GM23338 (cell line): ENCODE results near the gene CFTR. TPM values are rescaled to one million over a fixed set of nuclear protein-coding genes. Genes with fewer than 3 reads are reported as not detected.

Source experiments
- ATAC-seq: fragments of 200-7000 bp; cut with Tn5 transposase; 3 replicates; pipeline ENCODE4 v1.9.1; 2020
- DNase-seq: peaks from one replicate; pipeline ENCODE4 v3.0.0-alpha.2; 2015; ENCODE audit warnings: low spot score
- H2AFZ ChIP-seq: fragments of 200-600 bp; sonication (generic); 2 replicates; pipeline ENCODE4 v1.8.0; 2016; ENCODE audit warnings: antibody characterized with exemption, mild to moderate bottlenecking, moderate library complexity
- H3F3A ChIP-seq: fragments of 200-600 bp; sonication (generic); replicated peaks from 2 replicates; pipeline ENCODE4 v1.8.0; 2017; ENCODE audit warnings: antibody characterized with exemption, mixed run types, low read depth
- H3K27ac ChIP-seq: fragments of 200-600 bp; sonication (generic); 2 replicates; pipeline ENCODE4 v1.6.1; 2016; ENCODE audit warnings: low read depth
- H3K27me3 ChIP-seq: fragments of 200-600 bp; sonication (generic); 2 replicates; pipeline ENCODE4 v1.8.0; 2016; ENCODE audit warnings: mild to moderate bottlenecking, mixed run types, moderate library complexity; ENCODE audit not compliant: insufficient read depth
- H3K36me3 ChIP-seq: fragments of 200-600 bp; sonication (generic); 2 replicates; pipeline ENCODE4 v1.8.0; 2016; ENCODE audit warnings: mild to moderate bottlenecking; ENCODE audit not compliant: insufficient read depth
- H3K4me1 ChIP-seq: fragments of 200-600 bp; sonication (generic); 2 replicates; pipeline ENCODE4 v1.8.0; 2016; ENCODE audit warnings: mild to moderate bottlenecking, moderate library complexity; ENCODE audit not compliant: insufficient read depth
- H3K4me2 ChIP-seq: fragments of 200-600 bp; sonication (generic); 2 replicates; pipeline ENCODE4 v1.7.1; 2017; ENCODE audit warnings: mixed run types
- H3K4me3 ChIP-seq: fragments of 200-600 bp; sonication (generic); 2 replicates; pipeline ENCODE4 v1.6.1; 2016; ENCODE audit warnings: mixed run types
- H3K79me2 ChIP-seq: fragments of 200-600 bp; sonication (generic); replicated peaks from 2 replicates; pipeline ENCODE4 v1.8.0; 2017; ENCODE audit warnings: mild to moderate bottlenecking; ENCODE audit not compliant: insufficient read depth
- H3K9me2 ChIP-seq: fragments of 200-600 bp; sonication (generic); 2 replicates; pipeline ENCODE4 v1.8.0; 2017; ENCODE audit not compliant: insufficient read depth
- H4K20me1 ChIP-seq: fragments of 200-600 bp; sonication (generic); replicated peaks from 2 replicates; pipeline ENCODE4 v1.8.0; 2017; ENCODE audit warnings: mild to moderate bottlenecking; ENCODE audit not compliant: insufficient read depth
- H3K27ac Mint-ChIP-seq: 2 replicates; pipeline ENCODE4 v1.8.0; 2020; ENCODE audit warnings: inconsistent platforms, mild to moderate bottlenecking, moderate library complexity, mixed read lengths
- H3K27me3 Mint-ChIP-seq: 3 replicates; pipeline ENCODE4 v1.8.0; 2022; ENCODE audit warnings: low read depth, mild to moderate bottlenecking, moderate library complexity, mixed read lengths, inconsistent platforms; ENCODE audit not compliant: insufficient read depth, poor library complexity
- H3K36me3 Mint-ChIP-seq: 3 replicates; pipeline ENCODE4 v1.8.0; 2021; ENCODE audit warnings: low read depth, mild to moderate bottlenecking, inconsistent platforms, moderate library complexity, mixed read lengths
- H3K4me1 Mint-ChIP-seq: 3 replicates; pipeline ENCODE4 v1.8.0; 2020; ENCODE audit warnings: mild to moderate bottlenecking, inconsistent platforms, mixed read lengths
- H3K4me3 Mint-ChIP-seq: 3 replicates; pipeline ENCODE4 v1.8.0; 2021; ENCODE audit warnings: moderate library complexity, mild to moderate bottlenecking, inconsistent platforms, mixed read lengths
- H3K9me3 Mint-ChIP-seq: 3 replicates; pipeline ENCODE4 v1.8.0; 2020; ENCODE audit warnings: moderate library complexity, mild to moderate bottlenecking, inconsistent platforms, mixed read lengths
- CREB1 ChIP-seq: fragments of 250-450 bp; sonication (Bioruptor Pico); IDR thresholded peaks from 2 replicates; pipeline ENCODE4 v1.5.0; 2020; ENCODE audit warnings: low read depth, mild to moderate bottlenecking, moderate library complexity
- EZH2phosphoT487 ChIP-seq: fragments of 200-600 bp; sonication (generic); IDR thresholded peaks from one replicate; pipeline ENCODE4 v1.8.1; 2018; ENCODE audit warnings: antibody characterized with exemption; ENCODE audit not compliant: unreplicated experiment
- POLR2AphosphoS5 ChIP-seq: IDR thresholded peaks from 2 replicates; pipeline ENCODE4 v1.6.1; 2016; ENCODE audit warnings: antibody characterized with exemption, low read depth
- ZNF114 ChIP-seq: fragments of 250-450 bp; sonication (Bioruptor Pico); IDR thresholded peaks from 2 replicates; pipeline ENCODE4 v1.5.0; 2020; ENCODE audit warnings: mild to moderate bottlenecking, moderate library complexity
- ZNF331 ChIP-seq: fragments of 250-450 bp; sonication (Bioruptor Pico); IDR thresholded peaks from 2 replicates; pipeline ENCODE4 v1.5.0; 2020; ENCODE audit warnings: low read depth, mild to moderate bottlenecking, moderate library complexity
- polyA plus RNA-seq: library from polyadenylated mRNA; unstranded; fragments of >200 nt; fragmentation: Nextera tagmentation; extraction: Ambion mirVana; gene quantifications from 2 replicates; pipeline ENCODE4 v1.2.1, GENCODE V29; 2016
- total RNA-seq: library from RNA; depleted of rRNA; stranded (reverse); fragments of >200 nt; shearing (Covaris generic); gene quantifications from 2 replicates; pipeline ENCODE4 v1.2.3, GENCODE V29; 2014
- TF ChIP-seq, protein P1 (sequence below), 2 experiments: fragments of 200-600 bp in 1 of 2; sonication (generic) in 1 of 2; conservative IDR thresholded peaks; 2 replicates each; pipeline versions ENCODE4 v1.5.1 to v1.6.1; 2016 to 2017; ENCODE audit warnings: antibody characterized with exemption in 2 of 2, low read depth in 2 of 2, mild to moderate bottlenecking in 2 of 2, moderate library complexity in 1 of 2
- TF ChIP-seq, protein P2 (sequence below): IDR thresholded peaks from 2 replicates; pipeline ENCODE4 v1.6.1; 2016; ENCODE audit warnings: antibody characterized with exemption
- TF ChIP-seq, protein P3 (sequence below): fragments of 250-450 bp; sonication (Bioruptor Pico); IDR thresholded peaks from 2 replicates; pipeline ENCODE4 v1.5.0; 2020; ENCODE audit warnings: mild to moderate bottlenecking, moderate library complexity

CFTR gene
- total and polyA plus RNA-seq, 2 experiments from 2014 or later, result 0.45 to 1.2 TPM

DNA sequence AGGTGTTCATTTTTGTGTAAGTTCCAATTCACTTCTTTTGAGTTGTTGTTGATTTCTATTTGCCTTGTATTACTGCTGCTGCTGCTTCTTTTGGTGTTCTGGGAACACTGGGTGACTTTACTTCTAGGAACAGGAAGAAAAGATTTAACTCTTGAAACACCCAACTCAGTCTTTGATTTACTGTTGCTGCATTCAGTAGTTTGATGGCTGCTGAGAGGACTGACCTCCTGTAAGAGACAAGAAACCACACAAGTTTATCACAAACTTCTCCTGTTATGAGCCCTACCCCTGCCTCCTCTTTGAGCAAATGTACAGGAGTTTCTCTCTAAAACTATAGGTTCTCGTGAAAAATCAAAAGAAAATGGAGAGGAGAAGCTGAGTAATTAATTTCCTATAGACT lies 231.7 kb downstream of the CFTR start (continued):
- no peak for TF ChIP-seq ZNF331 (CRISPR knock-in tag)
- TF ChIP-seq POLR2AphosphoS5, result no peak

DNA sequence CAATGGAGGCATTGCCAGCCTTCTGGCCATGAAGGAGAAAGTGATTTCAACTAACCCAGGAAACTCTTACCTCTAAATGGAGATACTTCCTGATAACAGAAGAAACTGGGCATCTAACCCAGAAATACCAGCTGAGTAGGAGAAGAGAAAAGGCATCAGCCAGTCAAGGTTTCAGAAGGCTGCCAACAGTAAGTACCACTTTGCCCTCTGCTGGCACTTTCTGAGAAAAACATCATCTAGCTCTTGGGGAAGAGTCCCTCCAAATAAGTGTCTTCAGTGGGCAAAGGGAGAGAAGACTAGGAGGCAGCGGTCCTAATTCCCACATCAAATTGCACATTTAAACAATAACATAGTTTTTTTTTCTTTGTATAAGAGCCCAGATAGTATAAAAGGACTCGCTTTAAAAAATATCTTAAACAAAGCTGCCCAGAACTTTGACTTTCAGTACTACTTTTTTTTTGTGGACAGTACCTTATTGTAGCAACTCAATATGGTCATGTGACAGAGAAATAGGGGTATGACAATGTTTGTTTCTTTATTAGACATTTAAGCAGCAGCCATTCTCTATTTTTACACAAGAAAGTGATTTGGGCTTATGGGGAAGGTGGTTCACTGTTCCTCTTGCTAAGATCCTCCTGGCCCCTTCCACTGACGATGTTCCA lies 236.1 kb downstream of the CFTR start:
- Mint-ChIP-seq H3K27ac (peak overlapping the region; percentile 21; the same call in 1 of the 2 replicates), H3K27me3 (no peaks in the 10 kb centered on the region), H3K9me3 (no peaks in the 10 kb centered on the region), H3K36me3 (peaks cover 49% of the 10 kb centered on the region), H3K4me3 (no peak overlapping the region), H3K4me1 (no peaks in the 10 kb centered on the region)
- Histone ChIP-seq H3K27me3 (no peaks in the 10 kb centered on the region), H3K9me2 (no peaks in the 10 kb centered on the region), H3K4me3 (no peak overlapping the region), H3K79me2 (no peaks in the 10 kb centered on the region), H3K36me3 (no peaks in the 10 kb centered on the region), H3F3A (no peaks in the 10 kb centered on the region), H3K27ac (no peak overlapping the region), H3K4me2 (no peak overlapping the region), H3K4me1 (no peaks in the 10 kb centered on the region), H4K20me1 (no peaks in the 10 kb centered on the region), H2AFZ (no peak overlapping the region)
- DNase-seq, result peak; percentile 84
- peak; percentile 91 for ATAC-seq
- TF ChIP-seq, protein P1, sequence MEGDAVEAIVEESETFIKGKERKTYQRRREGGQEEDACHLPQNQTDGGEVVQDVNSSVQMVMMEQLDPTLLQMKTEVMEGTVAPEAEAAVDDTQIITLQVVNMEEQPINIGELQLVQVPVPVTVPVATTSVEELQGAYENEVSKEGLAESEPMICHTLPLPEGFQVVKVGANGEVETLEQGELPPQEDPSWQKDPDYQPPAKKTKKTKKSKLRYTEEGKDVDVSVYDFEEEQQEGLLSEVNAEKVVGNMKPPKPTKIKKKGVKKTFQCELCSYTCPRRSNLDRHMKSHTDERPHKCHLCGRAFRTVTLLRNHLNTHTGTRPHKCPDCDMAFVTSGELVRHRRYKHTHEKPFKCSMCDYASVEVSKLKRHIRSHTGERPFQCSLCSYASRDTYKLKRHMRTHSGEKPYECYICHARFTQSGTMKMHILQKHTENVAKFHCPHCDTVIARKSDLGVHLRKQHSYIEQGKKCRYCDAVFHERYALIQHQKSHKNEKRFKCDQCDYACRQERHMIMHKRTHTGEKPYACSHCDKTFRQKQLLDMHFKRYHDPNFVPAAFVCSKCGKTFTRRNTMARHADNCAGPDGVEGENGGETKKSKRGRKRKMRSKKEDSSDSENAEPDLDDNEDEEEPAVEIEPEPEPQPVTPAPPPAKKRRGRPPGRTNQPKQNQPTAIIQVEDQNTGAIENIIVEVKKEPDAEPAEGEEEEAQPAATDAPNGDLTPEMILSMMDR (conservative IDR thresholded peaks at IDR 0.05; ENCODE audit: low read depth in 2 of 2), result peak; percentile 76 to 87
- TF ChIP-seq ZNF331 (CRISPR knock-in tag), result no peak

DNA sequence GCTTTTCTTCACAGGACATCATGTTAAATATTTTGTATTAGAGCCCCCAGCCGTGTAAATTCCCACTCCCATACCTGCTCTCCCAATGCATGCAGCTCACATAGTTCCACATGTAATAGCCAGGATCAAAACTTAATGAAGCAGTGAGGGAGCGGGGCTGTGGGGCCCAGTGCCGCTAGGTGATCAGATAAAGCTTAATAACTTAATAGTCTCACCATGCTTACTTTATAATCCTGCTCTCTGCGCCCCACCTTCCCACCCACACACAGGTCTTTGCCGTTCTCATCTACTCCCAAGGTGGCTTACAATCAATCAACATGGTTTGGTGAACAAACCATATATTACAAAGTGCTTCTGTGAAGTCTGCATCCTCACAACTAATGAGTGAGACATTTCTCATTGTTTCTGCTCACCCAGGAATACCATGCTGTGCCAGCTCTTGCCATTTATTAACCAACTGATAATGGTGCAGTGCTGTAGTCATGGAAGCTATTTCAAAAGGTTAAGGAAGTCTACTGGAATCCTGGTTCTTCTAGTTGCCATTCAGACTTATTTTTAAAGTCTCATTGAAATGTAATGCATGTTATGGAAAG lies 237.0 kb downstream of the CFTR start:
- H3K36me3 ChIP-seq, result no peaks in the 10 kb centered on the region
- ATAC-seq (no peak), DNase-seq (no peak)
- H3K79me2 ChIP-seq, result no peaks in the 10 kb centered on the region
- no peaks in the 10 kb centered on the region for H3K27me3 ChIP-seq
- no peaks in the 10 kb centered on the region for H3K4me1 Mint-ChIP-seq
- no peak overlapping the region for H3K4me3 Mint-ChIP-seq
- H3K27ac Mint-ChIP-seq, result no peak overlapping the region
- no peak overlapping the region for H3K27ac ChIP-seq
- peaks cover 49% of the 10 kb centered on the region for H3K36me3 Mint-ChIP-seq
- H3F3A ChIP-seq, result no peaks in the 10 kb centered on the region
- no peaks in the 10 kb centered on the region for H3K9me3 Mint-ChIP-seq
- no peaks in the 10 kb centered on the region for H3K27me3 Mint-ChIP-seq
- no peaks in the 10 kb centered on the region for H3K4me1 ChIP-seq
- H4K20me1 ChIP-seq, result no peaks in the 10 kb centered on the region
- no peak overlapping the region for H3K4me2 ChIP-seq
- no peak overlapping the region for H3K4me3 ChIP-seq
- H3K9me2 ChIP-seq, result no peaks in the 10 kb centered on the region
- no peak overlapping the region for H2AFZ ChIP-seq
- TF ChIP-seq, protein P2, sequence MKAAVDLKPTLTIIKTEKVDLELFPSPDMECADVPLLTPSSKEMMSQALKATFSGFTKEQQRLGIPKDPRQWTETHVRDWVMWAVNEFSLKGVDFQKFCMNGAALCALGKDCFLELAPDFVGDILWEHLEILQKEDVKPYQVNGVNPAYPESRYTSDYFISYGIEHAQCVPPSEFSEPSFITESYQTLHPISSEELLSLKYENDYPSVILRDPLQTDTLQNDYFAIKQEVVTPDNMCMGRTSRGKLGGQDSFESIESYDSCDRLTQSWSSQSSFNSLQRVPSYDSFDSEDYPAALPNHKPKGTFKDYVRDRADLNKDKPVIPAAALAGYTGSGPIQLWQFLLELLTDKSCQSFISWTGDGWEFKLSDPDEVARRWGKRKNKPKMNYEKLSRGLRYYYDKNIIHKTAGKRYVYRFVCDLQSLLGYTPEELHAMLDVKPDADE, result no peak
- TF ChIP-seq POLR2AphosphoS5, result no peak
- no peak for TF ChIP-seq ZNF331 (CRISPR knock-in tag)
- TF ChIP-seq ZNF114 (CRISPR knock-in tag), result no peak
- TF ChIP-seq, protein P3, sequence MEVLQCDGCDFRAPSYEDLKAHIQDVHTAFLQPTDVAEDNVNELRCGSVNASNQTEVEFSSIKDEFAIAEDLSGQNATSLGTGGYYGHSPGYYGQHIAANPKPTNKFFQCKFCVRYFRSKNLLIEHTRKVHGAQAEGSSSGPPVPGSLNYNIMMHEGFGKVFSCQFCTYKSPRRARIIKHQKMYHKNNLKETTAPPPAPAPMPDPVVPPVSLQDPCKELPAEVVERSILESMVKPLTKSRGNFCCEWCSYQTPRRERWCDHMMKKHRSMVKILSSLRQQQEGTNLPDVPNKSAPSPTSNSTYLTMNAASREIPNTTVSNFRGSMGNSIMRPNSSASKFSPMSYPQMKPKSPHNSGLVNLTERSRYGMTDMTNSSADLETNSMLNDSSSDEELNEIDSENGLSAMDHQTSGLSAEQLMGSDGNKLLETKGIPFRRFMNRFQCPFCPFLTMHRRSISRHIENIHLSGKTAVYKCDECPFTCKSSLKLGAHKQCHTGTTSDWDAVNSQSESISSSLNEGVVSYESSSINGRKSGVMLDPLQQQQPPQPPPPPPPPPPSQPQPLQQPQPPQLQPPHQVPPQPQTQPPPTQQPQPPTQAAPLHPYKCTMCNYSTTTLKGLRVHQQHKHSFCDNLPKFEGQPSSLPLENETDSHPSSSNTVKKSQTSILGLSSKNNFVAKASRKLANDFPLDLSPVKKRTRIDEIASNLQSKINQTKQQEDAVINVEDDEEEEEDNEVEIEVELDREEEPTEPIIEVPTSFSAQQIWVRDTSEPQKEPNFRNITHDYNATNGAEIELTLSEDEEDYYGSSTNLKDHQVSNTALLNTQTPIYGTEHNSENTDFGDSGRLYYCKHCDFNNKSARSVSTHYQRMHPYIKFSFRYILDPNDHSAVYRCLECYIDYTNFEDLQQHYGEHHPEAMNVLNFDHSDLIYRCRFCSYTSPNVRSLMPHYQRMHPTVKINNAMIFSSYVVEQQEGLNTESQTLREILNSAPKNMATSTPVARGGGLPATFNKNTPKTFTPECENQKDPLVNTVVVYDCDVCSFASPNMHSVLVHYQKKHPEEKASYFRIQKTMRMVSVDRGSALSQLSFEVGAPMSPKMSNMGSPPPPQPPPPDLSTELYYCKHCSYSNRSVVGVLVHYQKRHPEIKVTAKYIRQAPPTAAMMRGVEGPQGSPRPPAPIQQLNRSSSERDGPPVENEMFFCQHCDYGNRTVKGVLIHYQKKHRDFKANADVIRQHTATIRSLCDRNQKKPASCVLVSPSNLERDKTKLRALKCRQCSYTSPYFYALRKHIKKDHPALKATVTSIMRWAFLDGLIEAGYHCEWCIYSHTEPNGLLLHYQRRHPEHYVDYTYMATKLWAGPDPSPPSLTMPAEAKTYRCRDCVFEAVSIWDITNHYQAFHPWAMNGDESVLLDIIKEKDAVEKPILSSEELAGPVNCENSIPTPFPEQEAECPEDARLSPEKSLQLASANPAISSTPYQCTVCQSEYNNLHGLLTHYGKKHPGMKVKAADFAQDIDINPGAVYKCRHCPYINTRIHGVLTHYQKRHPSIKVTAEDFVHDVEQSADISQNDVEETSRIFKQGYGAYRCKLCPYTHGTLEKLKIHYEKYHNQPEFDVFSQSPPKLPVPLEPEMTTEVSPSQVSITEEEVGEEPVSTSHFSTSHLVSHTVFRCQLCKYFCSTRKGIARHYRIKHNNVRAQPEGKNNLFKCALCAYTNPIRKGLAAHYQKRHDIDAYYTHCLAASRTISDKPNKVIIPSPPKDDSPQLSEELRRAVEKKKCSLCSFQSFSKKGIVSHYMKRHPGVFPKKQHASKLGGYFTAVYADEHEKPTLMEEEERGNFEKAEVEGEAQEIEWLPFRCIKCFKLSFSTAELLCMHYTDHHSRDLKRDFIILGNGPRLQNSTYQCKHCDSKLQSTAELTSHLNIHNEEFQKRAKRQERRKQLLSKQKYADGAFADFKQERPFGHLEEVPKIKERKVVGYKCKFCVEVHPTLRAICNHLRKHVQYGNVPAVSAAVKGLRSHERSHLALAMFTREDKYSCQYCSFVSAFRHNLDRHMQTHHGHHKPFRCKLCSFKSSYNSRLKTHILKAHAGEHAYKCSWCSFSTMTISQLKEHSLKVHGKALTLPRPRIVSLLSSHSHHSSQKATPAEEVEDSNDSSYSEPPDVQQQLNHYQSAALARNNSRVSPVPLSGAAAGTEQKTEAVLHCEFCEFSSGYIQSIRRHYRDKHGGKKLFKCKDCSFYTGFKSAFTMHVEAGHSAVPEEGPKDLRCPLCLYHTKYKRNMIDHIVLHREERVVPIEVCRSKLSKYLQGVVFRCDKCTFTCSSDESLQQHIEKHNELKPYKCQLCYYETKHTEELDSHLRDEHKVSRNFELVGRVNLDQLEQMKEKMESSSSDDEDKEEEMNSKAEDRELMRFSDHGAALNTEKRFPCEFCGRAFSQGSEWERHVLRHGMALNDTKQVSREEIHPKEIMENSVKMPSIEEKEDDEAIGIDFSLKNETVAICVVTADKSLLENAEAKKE, result no peak
- no peak for TF ChIP-seq EZH2phosphoT487
- no peak for TF ChIP-seq CREB1 (CRISPR knock-in tag)
